SK-N-MC (cell line): ENCODE data around the gene CDYL.

ENCODE experiments used
- EZH2 ChIP-seq: fragments of 200-600 bp; sonication (generic); IDR thresholded peaks from one replicate; pipeline ENCODE4 v1.6.1; 2017; ENCODE audit warnings: antibody characterized with exemption
- POLR2AphosphoS5 ChIP-seq: IDR thresholded peaks from 2 replicates; pipeline ENCODE4 v1.6.1; 2012; ENCODE audit warnings: mild to moderate bottlenecking, low read depth, low read length, borderline replicate concordance

DNA sequence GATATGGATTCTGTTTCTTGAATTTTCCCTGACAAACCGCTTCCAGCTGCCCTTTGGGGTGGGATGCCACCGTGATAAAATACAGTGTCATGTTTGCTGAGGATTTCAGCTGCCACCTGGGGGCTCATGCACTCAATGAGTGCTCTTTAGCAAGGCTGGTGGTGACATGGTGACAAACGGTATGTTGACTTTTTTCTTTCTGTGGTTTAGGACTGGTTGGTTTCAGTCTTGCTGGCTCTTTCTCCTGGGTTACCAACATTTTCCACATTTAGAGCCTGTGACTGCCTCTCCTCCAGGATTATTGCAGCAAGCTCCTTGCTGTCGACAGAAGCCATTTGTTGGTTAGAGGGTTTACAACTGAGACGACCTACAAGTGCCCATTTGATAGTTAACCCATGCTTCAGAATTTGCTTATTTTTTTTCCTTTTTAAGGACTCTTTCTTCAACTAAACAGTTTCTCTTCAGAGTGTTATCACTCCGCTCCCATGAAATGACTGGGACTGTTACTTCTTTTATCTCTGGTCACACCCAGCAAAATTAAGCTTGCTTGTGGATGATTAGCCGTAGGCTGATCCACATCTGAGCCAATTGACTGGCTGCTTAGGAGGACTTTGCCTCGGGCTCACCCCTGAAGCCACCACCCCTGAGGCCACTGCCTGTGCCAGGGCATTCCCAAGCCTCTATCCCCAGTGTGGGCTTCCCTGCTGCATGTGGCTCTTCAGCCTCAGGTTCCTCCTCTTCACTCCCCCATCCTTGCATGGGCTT is 48.4 kb upstream of the CDYL start:
- TF ChIP-seq POLR2AphosphoS5 (no peak), EZH2 (no peak)
